Liver (tissue), 9 donors: ENCODE measurements around the gene MYOCOS. TPM values are rescaled to one million over a fixed set of nuclear protein-coding genes. Genes with fewer than 3 reads are reported as not detected.

Experiments used
- DNase-seq: peaks from one replicate; pipeline ENCODE4 v3.0.0-alpha.2; 2017; ENCODE audit warnings: low spot score
- H3K27ac ChIP-seq, 2 donors: one replicate each; pipeline ENCODE4 v1.7.0; 2013; ENCODE audit warnings: inconsistent platforms in 2 of 2, low read length in 2 of 2, control low read depth in 1 of 2, low read depth in 1 of 2, mild to moderate bottlenecking in 1 of 2
- H3K27me3 ChIP-seq, 4 donors: one replicate each; pipeline versions ENCODE4 v1.6.1 to v1.7.0; 2013; ENCODE audit warnings: low read length in 3 of 4, inconsistent platforms in 1 of 4, mild to moderate bottlenecking in 1 of 4, moderate library complexity in 1 of 4; ENCODE audit not compliant: control insufficient read depth in 4 of 4, insufficient read depth in 4 of 4
- H3K36me3 ChIP-seq, 4 donors: one replicate each; pipeline versions ENCODE4 v1.6.1 to v1.7.0; 2013; ENCODE audit warnings: low read length in 3 of 4, mild to moderate bottlenecking in 3 of 4, low read depth in 1 of 4, moderate library complexity in 1 of 4; ENCODE audit not compliant: control insufficient read depth in 4 of 4, insufficient read depth in 3 of 4
- H3K4me1 ChIP-seq, 4 donors: one replicate each; pipeline versions ENCODE4 v1.6.1 to v1.7.0; 2013; ENCODE audit warnings: low read length in 3 of 4, mild to moderate bottlenecking in 3 of 4, moderate library complexity in 1 of 4; ENCODE audit not compliant: control insufficient read depth in 4 of 4, insufficient read depth in 4 of 4
- H3K4me3 ChIP-seq, 3 donors: one replicate each; pipeline versions ENCODE4 v1.6.1 to v1.7.0; 2013; ENCODE audit warnings: low read length in 3 of 3, control low read depth in 1 of 3, low read depth in 1 of 3, mild to moderate bottlenecking in 1 of 3
- H3K9ac ChIP-seq, 2 donors: one replicate each; pipeline ENCODE4 v1.7.0; 2013; ENCODE audit warnings: low read length in 2 of 2, mild to moderate bottlenecking in 2 of 2, moderate library complexity in 2 of 2, control low read depth in 1 of 2, low read depth in 1 of 2
- H3K9me3 ChIP-seq, 4 donors: one replicate each; pipeline versions ENCODE4 v1.6.1 to v1.7.0; 2013; ENCODE audit warnings: low read length in 3 of 4; ENCODE audit not compliant: control insufficient read depth in 4 of 4
- ATF3 ChIP-seq: IDR thresholded peaks from 2 replicates; pipeline ENCODE4 v1.6.1; 2016; ENCODE audit warnings: antibody characterized with exemption
- FOXA1 ChIP-seq: IDR thresholded peaks from 2 replicates; pipeline ENCODE4 v1.6.1; 2016; ENCODE audit warnings: antibody characterized with exemption
- FOXA2 ChIP-seq: IDR thresholded peaks from 2 replicates; pipeline ENCODE4 v1.6.1; 2016; ENCODE audit warnings: antibody characterized with exemption
- GABPA ChIP-seq, 2 donors: IDR thresholded peaks in 1 of 2; conservative IDR thresholded peaks in 1 of 2; 2 replicates each; pipeline ENCODE4 v1.6.1; 2016; ENCODE audit warnings: antibody characterized with exemption in 2 of 2, mild to moderate bottlenecking in 1 of 2, moderate library complexity in 1 of 2
- HNF4A ChIP-seq, 2 donors: conservative IDR thresholded peaks; 2 replicates each; pipeline ENCODE4 v1.6.1; 2016; ENCODE audit warnings: antibody characterized with exemption in 2 of 2, mild to moderate bottlenecking in 2 of 2
- HNF4G ChIP-seq: IDR thresholded peaks from 2 replicates; pipeline ENCODE4 v1.6.1; 2016; ENCODE audit warnings: antibody characterized with exemption
- MAX ChIP-seq: IDR thresholded peaks from 2 replicates; pipeline ENCODE4 v1.6.1; 2016; ENCODE audit warnings: antibody characterized with exemption
- NR2F2 ChIP-seq: IDR thresholded peaks from 2 replicates; pipeline ENCODE4 v1.6.1; 2016; ENCODE audit warnings: antibody characterized with exemption
- RXRA ChIP-seq, 2 donors: IDR thresholded peaks; 2 replicates each; pipeline ENCODE4 v1.6.1; 2017 to 2018; ENCODE audit warnings: antibody characterized with exemption in 2 of 2, mild to moderate bottlenecking in 1 of 2
- SP1 ChIP-seq: IDR thresholded peaks from 2 replicates; pipeline ENCODE4 v1.6.1; 2018; ENCODE audit warnings: antibody characterized with exemption, mild to moderate bottlenecking
- TAF1 ChIP-seq: conservative IDR thresholded peaks from 2 replicates; pipeline ENCODE4 v1.6.1; 2016; ENCODE audit warnings: antibody characterized with exemption, mild to moderate bottlenecking
- YY1 ChIP-seq: IDR thresholded peaks from 2 replicates; pipeline ENCODE4 v1.6.1; 2016; ENCODE audit warnings: antibody characterized with exemption, mild to moderate bottlenecking
- WGBS: extraction: QIAGEN DNeasy Blood & Tissue Kit; methylation state at CpG from one replicate; pipeline ENCODE4 v1.1.7; 2013; 5-methylcytosine and 5-hydroxymethylcytosine counted together
- polyA plus RNA-seq, 2 donors: library from polyadenylated mRNA; stranded (reverse) in 1 of 2; unstranded in 1 of 2; fragments of 200-250 nt in 1 of 2; fragments of >200 nt in 1 of 2; fragmentation: Nextera tagmentation in 1 of 2; extraction: Ambion mirVana in 1 of 2; gene quantifications; one replicate each; pipeline versions ENCODE4 v1.2.1 to v1.2.3, GENCODE V29; 2013 to 2015
- total RNA-seq, 2 donors: library from RNA; depleted of rRNA; stranded (reverse); fragments of >200 nt; gene quantifications; one replicate each; pipeline ENCODE4 v1.2.3, GENCODE V29; 2014
- TF ChIP-seq, protein P1 (sequence below): IDR thresholded peaks from 2 replicates; pipeline ENCODE4 v1.6.1; 2016; ENCODE audit warnings: antibody characterized with exemption, mild to moderate bottlenecking
- TF ChIP-seq, protein P2 (sequence below): IDR thresholded peaks from 2 replicates; pipeline ENCODE4 v1.6.1; 2016; ENCODE audit warnings: antibody characterized with exemption
- donor health status: healthy.
- donor health status: healthy.
- donor health status: healthy.
- donor health status: healthy.
- donor health status: healthy.

MYOCOS gene
- total and polyA plus RNA-seq, 4 donors = 0.08 TPM; not detected in 3

- Histone ChIP-seq H3K4me3 (no peak overlapping the region), H3K36me3 (no peaks in the 10 kb centered on the region), H3K4me1 (peaks cover 0 to 15% (median 13%) of the 10 kb centered on the region in 4 donors), H3K9ac (no peak overlapping the region), H3K9me3 (no peaks in the 10 kb centered on the region), H3K27ac (no peak overlapping the region), H3K27me3 (no peaks in the 10 kb centered on the region)
- DNase-seq = no peak
- WGBS = 91% methylated on average over 4 of the region's 4 CpGs
- TF ChIP-seq HNF4A (conservative IDR thresholded peaks at IDR 0.05) = no peak
- TF ChIP-seq TAF1 = no peak
- no peak for TF ChIP-seq NR2F2
- no peak for TF ChIP-seq RXRA (IDR thresholded peaks at IDR 0.05)
Observed at GRCh38 chr1:171642197-171642596, 20.2 kb downstream of the MYOCOS start.

DNA sequence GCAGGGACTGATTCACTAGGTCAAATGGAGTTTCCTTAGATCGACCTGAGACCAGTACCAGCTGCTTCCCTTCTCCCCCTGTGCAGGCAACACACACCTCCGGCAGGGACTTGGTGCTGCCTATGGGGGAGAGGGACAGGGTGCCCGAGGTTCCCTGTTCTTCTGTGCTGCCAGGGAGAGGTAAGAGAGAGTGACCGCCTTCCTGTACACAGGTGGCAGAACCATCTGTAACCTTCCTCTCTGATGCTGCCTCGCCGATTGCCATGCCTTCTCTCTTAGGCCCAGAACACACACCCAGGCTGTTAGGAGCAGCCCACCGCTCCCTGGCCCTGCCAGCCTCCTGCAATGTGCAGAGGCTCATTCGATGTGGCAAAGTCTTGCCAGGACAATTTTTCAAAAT, 21.1 kb downstream of the MYOCOS start:
- Histone ChIP-seq H3K4me1 (peaks cover 0 to 15% (median 13%) of the 10 kb centered on the region in 4 donors), H3K9ac (no peak overlapping the region), H3K36me3 (no peaks in the 10 kb centered on the region), H3K9me3 (no peaks in the 10 kb centered on the region), H3K27ac (no peak overlapping the region), H3K4me3 (no peak overlapping the region), H3K27me3 (no peaks in the 10 kb centered on the region)
- TF ChIP-seq, protein P1, sequence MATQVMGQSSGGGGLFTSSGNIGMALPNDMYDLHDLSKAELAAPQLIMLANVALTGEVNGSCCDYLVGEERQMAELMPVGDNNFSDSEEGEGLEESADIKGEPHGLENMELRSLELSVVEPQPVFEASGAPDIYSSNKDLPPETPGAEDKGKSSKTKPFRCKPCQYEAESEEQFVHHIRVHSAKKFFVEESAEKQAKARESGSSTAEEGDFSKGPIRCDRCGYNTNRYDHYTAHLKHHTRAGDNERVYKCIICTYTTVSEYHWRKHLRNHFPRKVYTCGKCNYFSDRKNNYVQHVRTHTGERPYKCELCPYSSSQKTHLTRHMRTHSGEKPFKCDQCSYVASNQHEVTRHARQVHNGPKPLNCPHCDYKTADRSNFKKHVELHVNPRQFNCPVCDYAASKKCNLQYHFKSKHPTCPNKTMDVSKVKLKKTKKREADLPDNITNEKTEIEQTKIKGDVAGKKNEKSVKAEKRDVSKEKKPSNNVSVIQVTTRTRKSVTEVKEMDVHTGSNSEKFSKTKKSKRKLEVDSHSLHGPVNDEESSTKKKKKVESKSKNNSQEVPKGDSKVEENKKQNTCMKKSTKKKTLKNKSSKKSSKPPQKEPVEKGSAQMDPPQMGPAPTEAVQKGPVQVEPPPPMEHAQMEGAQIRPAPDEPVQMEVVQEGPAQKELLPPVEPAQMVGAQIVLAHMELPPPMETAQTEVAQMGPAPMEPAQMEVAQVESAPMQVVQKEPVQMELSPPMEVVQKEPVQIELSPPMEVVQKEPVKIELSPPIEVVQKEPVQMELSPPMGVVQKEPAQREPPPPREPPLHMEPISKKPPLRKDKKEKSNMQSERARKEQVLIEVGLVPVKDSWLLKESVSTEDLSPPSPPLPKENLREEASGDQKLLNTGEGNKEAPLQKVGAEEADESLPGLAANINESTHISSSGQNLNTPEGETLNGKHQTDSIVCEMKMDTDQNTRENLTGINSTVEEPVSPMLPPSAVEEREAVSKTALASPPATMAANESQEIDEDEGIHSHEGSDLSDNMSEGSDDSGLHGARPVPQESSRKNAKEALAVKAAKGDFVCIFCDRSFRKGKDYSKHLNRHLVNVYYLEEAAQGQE = no peak
- TF ChIP-seq ATF3 (no peak), SP1 (no peak), FOXA1 (no peak), HNF4A (conservative IDR thresholded peaks at IDR 0.05) (no peak), MAX (no peak), GABPA (IDR thresholded peaks at IDR 0.05 in 1 of 2, conservative IDR thresholded peaks at IDR 0.05 in 1 of 2) (no peak), TAF1 (no peak)
- WGBS = 87% methylated on average over 8 of the region's 8 CpGs
- DNase-seq = no peak

GRCh38 chr1:171644805-171645483, 22.9 kb downstream of the MYOCOS start:
- Histone ChIP-seq H3K27ac (peak overlapping the region; percentile 36 to 71), H3K36me3 (no peaks in the 10 kb centered on the region), H3K4me1 (peaks cover 0 to 15% (median 13%) of the 10 kb centered on the region in 4 donors), H3K9me3 (no peaks in the 10 kb centered on the region), H3K4me3 (no peak overlapping the region), H3K27me3 (no peaks in the 10 kb centered on the region), H3K9ac (no peak overlapping the region)
- peak; percentile 77 for DNase-seq
- 13% methylated on average over 15 of the region's 15 CpGs for WGBS
- TF ChIP-seq FOXA2 (no peak), ATF3 (no peak), YY1 (peak; percentile 18), RXRA (IDR thresholded peaks at IDR 0.05) (peak; percentile 20 to 49), HNF4G (no peak), GABPA (IDR thresholded peaks at IDR 0.05 in 1 of 2, conservative IDR thresholded peaks at IDR 0.05 in 1 of 2) (no peak), TAF1 (no peak), MAX (no peak)
- TF ChIP-seq, protein P2, sequence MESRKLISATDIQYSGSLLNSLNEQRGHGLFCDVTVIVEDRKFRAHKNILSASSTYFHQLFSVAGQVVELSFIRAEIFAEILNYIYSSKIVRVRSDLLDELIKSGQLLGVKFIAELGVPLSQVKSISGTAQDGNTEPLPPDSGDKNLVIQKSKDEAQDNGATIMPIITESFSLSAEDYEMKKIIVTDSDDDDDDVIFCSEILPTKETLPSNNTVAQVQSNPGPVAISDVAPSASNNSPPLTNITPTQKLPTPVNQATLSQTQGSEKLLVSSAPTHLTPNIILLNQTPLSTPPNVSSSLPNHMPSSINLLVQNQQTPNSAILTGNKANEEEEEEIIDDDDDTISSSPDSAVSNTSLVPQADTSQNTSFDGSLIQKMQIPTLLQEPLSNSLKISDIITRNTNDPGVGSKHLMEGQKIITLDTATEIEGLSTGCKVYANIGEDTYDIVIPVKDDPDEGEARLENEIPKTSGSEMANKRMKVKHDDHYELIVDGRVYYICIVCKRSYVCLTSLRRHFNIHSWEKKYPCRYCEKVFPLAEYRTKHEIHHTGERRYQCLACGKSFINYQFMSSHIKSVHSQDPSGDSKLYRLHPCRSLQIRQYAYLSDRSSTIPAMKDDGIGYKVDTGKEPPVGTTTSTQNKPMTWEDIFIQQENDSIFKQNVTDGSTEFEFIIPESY = no peak
- TF ChIP-seq, protein P1 = no peak
